Transverse colon (tissue), 4 donors: ENCODE measurements around the gene MAGI2. TPM values are rescaled to one million over a fixed set of nuclear protein-coding genes. Genes with fewer than 3 reads are reported as not detected.

Experiments used
- DNase-seq: peaks from one replicate; pipeline ENCODE4 v3.0.0-alpha.2; 2019
- H3K27ac ChIP-seq, 4 donors: fragments of 200-600 bp; sonication (generic); 2 replicates each; pipeline ENCODE4 v1.5.1; 2016 to 2018; ENCODE audit warnings: inconsistent platforms in 4 of 4
- H3K27me3 ChIP-seq: fragments of 200-600 bp; sonication (generic); 2 replicates; pipeline ENCODE4 v1.5.1; 2017; ENCODE audit warnings: inconsistent platforms
- H3K36me3 ChIP-seq, 4 donors: fragments of 200-600 bp; sonication (generic); 2 replicates each; pipeline ENCODE4 v1.5.1; 2017 to 2019; ENCODE audit warnings: inconsistent platforms in 4 of 4
- H3K4me1 ChIP-seq, 4 donors: fragments of 200-600 bp; sonication (generic); 2 replicates each; pipeline ENCODE4 v1.5.1; 2017 to 2020; ENCODE audit warnings: inconsistent platforms in 4 of 4
- H3K4me3 ChIP-seq, 4 donors: fragments of 200-600 bp; sonication (generic); 1 replicate in 1 of 4; 2 replicates in 3 of 4; pipeline versions ENCODE4 v1.5.1 to v1.6.1; 2017 to 2019; ENCODE audit warnings: inconsistent platforms in 4 of 4
- H3K9me3 ChIP-seq, 2 donors: fragments of 200-600 bp; sonication (generic); 2 replicates each; pipeline ENCODE4 v1.5.1; 2017 to 2019; ENCODE audit warnings: inconsistent platforms in 2 of 2
- EP300 ChIP-seq: sonication (generic); formaldehyde crosslinking; IDR thresholded peaks from one replicate; pipeline ENCODE4 v1.6.1; 2017; ENCODE audit warnings: antibody characterized with exemption, low read depth
- POLR2A ChIP-seq: fragments of 450-650 bp; IDR thresholded peaks from one replicate; pipeline ENCODE4 v1.6.1; 2016; ENCODE audit warnings: antibody characterized with exemption, mild to moderate bottlenecking, moderate library complexity
- POLR2AphosphoS5 ChIP-seq, 3 donors: sonication (generic); formaldehyde crosslinking; IDR thresholded peaks; one replicate each; pipeline ENCODE4 v1.6.1; 2016; ENCODE audit warnings: antibody characterized with exemption in 3 of 3
- WGBS, 2 donors: methylation state at CpG; one replicate each; pipeline ENCODE4 v1.1.5; 2018; ENCODE audit warnings: low coverage in 1 of 2; 5-methylcytosine and 5-hydroxymethylcytosine counted together
- in situ Hi-C, 4 donors: fragments of 200-750 bp; cut with MboI; loops; one replicate each; pipeline versions ENCODE4 v1.15.0 to v1.15.1; 2017; ENCODE audit warnings: low sequenced_read_pairs in 3 of 4, low pct_ligation_motif_present in 1 of 4, low pct_unique_long_range_greater_than_20kb in 1 of 4
- intact Hi-C: fragments of 100-400 bp; cut with DNase I; formaldehyde crosslinking; loops from one replicate; pipeline ENCODE4 v1.15.1; 2023; ENCODE audit warnings: low total_unique reads
- total RNA-seq, 4 donors: library from RNA; depleted of rRNA; stranded (reverse); fragments of >200 nt; gene quantifications; one replicate each; pipeline ENCODE4 v1.1.0, GENCODE V29; 2016
- TF ChIP-seq, protein P1 (sequence below), 5 experiments: fragments of 200-600 bp in 3 of 5; fragments of 450-650 bp in 2 of 5; sonication (generic) in 3 of 5; IDR thresholded peaks; 1 replicate in 2 of 5; 2 replicates in 3 of 5; pipeline ENCODE4 v1.5.1; 2016 to 2017; ENCODE audit warnings: antibody characterized with exemption in 5 of 5, inconsistent platforms in 3 of 5, mild to moderate bottlenecking in 2 of 5, moderate library complexity in 1 of 5

The MAGI2 gene
- total RNA-seq, 4 donors from 2014 or later = 1.6 to 9.7 (median 4.1) TPM

DNA sequence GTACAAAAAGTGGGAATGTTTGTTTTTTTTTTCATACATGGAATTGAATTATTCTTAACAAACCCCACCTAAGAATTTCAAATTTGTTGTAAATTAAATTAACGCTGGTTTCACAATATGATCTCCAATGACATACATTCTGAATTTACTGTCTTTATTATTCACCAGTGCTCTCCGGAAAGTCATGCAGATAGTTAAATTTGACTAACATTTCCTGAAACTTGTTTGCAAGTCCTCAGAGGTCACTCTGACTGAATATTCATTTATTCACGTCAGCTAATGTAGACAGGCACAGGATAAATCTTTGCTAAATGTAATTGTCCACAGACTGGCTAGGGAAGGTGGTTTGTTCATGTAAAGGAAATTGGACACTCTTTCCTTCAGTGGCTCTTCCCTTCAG, 924.5 kb downstream of the MAGI2 start:
- in situ Hi-C loops = no loop called here
- no peaks in the 10 kb centered on the region for H3K27me3 ChIP-seq
- H3K9me3 ChIP-seq = no peaks in the 10 kb centered on the region
- 56 to 81% methylated on average over 3 of the region's 3 CpGs for WGBS, 2 donors
- no peaks in the 10 kb centered on the region for H3K4me1 ChIP-seq
- intact Hi-C loops = no loop called here
- TF ChIP-seq POLR2AphosphoS5 (IDR thresholded peaks at IDR 0.05) (no peak), EP300 (no peak), POLR2A (no peak)
- TF ChIP-seq, protein P1, sequence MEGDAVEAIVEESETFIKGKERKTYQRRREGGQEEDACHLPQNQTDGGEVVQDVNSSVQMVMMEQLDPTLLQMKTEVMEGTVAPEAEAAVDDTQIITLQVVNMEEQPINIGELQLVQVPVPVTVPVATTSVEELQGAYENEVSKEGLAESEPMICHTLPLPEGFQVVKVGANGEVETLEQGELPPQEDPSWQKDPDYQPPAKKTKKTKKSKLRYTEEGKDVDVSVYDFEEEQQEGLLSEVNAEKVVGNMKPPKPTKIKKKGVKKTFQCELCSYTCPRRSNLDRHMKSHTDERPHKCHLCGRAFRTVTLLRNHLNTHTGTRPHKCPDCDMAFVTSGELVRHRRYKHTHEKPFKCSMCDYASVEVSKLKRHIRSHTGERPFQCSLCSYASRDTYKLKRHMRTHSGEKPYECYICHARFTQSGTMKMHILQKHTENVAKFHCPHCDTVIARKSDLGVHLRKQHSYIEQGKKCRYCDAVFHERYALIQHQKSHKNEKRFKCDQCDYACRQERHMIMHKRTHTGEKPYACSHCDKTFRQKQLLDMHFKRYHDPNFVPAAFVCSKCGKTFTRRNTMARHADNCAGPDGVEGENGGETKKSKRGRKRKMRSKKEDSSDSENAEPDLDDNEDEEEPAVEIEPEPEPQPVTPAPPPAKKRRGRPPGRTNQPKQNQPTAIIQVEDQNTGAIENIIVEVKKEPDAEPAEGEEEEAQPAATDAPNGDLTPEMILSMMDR (IDR thresholded peaks at IDR 0.05) = no peak
- no peak for DNase-seq
- no peak overlapping the region for H3K4me3 ChIP-seq
- H3K27ac ChIP-seq = no peak overlapping the region
- no peaks in the 10 kb centered on the region for H3K36me3 ChIP-seq

DNA sequence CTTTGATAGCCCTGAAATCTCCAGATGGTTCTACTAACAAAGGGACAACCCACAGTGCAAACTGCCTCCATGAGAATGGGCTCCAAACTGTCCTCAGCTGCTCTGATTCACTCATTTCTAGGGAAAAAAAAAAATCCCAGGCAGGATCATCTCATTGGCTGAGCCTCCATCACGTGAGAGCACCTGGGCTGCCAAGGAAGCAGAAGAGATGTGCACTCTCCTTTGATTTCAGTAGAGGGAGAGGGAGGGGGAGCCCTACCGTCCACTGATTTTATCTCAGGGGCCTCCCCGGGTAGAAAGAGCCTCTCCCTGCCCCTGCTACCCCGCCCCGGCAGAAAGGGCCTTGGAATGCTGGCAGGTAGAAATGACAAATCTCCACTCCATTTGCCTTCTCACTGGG, 929.5 kb downstream of the MAGI2 start:
- no peaks in the 10 kb centered on the region for H3K9me3 ChIP-seq
- no peak overlapping the region for H3K4me3 ChIP-seq
- DNase-seq = no peak
- intact Hi-C loops = no loop called here
- TF ChIP-seq POLR2A (no peak), POLR2AphosphoS5 (IDR thresholded peaks at IDR 0.05) (no peak), EP300 (no peak)
- TF ChIP-seq, protein P1 (IDR thresholded peaks at IDR 0.05) = no peak
- H3K27ac ChIP-seq = no peak overlapping the region
- in situ Hi-C loops = no loop called here
- H3K36me3 ChIP-seq = no peaks in the 10 kb centered on the region
- 60% methylated on average over 5 of the region's 5 CpGs; no CpG with 5 or more reads in 1 of the 2 donors for WGBS, 2 donors
- H3K27me3 ChIP-seq = no peaks in the 10 kb centered on the region
- no peaks in the 10 kb centered on the region for H3K4me1 ChIP-seq

DNA sequence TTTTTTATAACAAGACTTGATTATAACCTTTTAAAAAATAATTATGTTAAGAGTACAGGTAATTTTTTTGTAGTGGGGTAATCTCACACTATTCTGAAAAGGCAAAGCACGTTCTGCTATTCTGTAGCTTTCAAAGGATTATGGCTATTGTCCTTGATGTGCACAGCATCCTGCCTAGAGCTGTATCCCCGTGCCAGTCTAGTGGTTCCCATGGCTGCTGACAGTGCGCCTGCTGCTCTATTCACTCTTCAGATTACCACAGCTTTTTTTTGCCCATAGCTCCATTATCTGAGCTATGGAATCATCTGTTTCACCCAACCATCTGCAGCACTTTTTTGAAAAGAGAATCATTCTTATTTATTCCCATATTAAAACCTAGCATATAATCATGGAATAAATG, 931.5 kb downstream of the MAGI2 start:
- H3K4me3 ChIP-seq = no peak overlapping the region
- H3K4me1 ChIP-seq = no peaks in the 10 kb centered on the region
- no peak for DNase-seq
- H3K36me3 ChIP-seq = no peaks in the 10 kb centered on the region
- H3K9me3 ChIP-seq = no peaks in the 10 kb centered on the region
- H3K27me3 ChIP-seq = no peaks in the 10 kb centered on the region
- 78 to 100% methylated on average over 1 to 3 of the region's 3 CpGs for WGBS, 2 donors
- no peak for TF ChIP-seq POLR2AphosphoS5 (IDR thresholded peaks at IDR 0.05)
- TF ChIP-seq, protein P1 (IDR thresholded peaks at IDR 0.05) = no peak
- no peak for TF ChIP-seq POLR2A
- no peak for TF ChIP-seq EP300
- in situ Hi-C loops (no loop called here), intact Hi-C loops (no loop called here)
- H3K27ac ChIP-seq = no peak overlapping the region

DNA sequence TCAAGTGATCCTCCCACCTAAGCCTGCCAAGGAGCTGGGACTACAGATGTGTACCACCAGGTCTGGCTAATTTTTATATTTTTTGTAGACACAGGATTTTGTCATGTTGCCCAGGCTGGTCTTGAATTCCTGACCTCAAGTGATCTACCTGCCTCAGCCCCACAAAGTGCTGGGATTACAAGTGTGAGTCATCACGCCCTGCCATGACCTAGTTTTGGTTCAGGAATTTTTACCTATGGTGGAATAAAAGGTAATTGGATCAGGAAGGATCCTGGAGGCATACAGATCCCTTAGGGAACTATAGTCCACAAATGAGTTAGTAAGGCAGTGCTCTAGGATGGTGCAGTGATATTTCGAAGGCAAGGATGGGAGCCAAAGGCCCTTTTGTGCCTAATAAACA, 937.0 kb downstream of the MAGI2 start:
- no peak for DNase-seq
- H3K27me3 ChIP-seq = no peaks in the 10 kb centered on the region
- intact Hi-C loops (no loop called here), in situ Hi-C loops (no loop called here)
- no peaks in the 10 kb centered on the region for H3K36me3 ChIP-seq
- 52 to 83% methylated on average over 1 to 2 of the region's 2 CpGs for whole genome bisulfite sequencing, 2 donors
- no peak overlapping the region for H3K4me3 ChIP-seq
- no peaks in the 10 kb centered on the region for H3K9me3 ChIP-seq
- no peak for TF ChIP-seq POLR2AphosphoS5 (IDR thresholded peaks at IDR 0.05)
- no peak for TF ChIP-seq EP300
- no peak for TF ChIP-seq POLR2A
- TF ChIP-seq, protein P1 (IDR thresholded peaks at IDR 0.05) = no peak
- no peaks in the 10 kb centered on the region for H3K4me1 ChIP-seq
- H3K27ac ChIP-seq = no peak overlapping the region
